C4-2B (cell line): ENCODE data around the gene BST2.

Experiments
- CTCF ChIP-seq: fragments of 450-650 bp; conservative IDR thresholded peaks from 2 replicates; pipeline ENCODE4 v1.5.1; 2017; ENCODE audit warnings: mild to moderate bottlenecking
- ZFX ChIP-seq: fragments of 450-650 bp; IDR thresholded peaks from 2 replicates; pipeline ENCODE4 v1.6.1; 2017

GRCh38 chr19:17420475-17420924, 15.1 kb upstream of the BST2 start:
- TF ChIP-seq CTCF (no peak), ZFX (no peak)
